HTR-8/SVneo (cell line): ENCODE results near the gene NCLN.
"Not testable (repeated sequence)": the region's sequence is repeated elsewhere in the genome, so short reads cannot be mapped to it uniquely, and the experiment has no call there.

ENCODE experiments used
- DNase-seq: peaks from one replicate; pipeline ENCODE4 v3.0.0; 2011; ENCODE audit warnings: low spot score, mixed read lengths; ENCODE audit not compliant: insufficient read length
- FAIRE-seq: peaks from 2 replicates; lab custom pipeline; 2011; peaks lifted over from hg19 to GRCh38; lab: Jason Lieb, UNC

Gene NCLN

DNA sequence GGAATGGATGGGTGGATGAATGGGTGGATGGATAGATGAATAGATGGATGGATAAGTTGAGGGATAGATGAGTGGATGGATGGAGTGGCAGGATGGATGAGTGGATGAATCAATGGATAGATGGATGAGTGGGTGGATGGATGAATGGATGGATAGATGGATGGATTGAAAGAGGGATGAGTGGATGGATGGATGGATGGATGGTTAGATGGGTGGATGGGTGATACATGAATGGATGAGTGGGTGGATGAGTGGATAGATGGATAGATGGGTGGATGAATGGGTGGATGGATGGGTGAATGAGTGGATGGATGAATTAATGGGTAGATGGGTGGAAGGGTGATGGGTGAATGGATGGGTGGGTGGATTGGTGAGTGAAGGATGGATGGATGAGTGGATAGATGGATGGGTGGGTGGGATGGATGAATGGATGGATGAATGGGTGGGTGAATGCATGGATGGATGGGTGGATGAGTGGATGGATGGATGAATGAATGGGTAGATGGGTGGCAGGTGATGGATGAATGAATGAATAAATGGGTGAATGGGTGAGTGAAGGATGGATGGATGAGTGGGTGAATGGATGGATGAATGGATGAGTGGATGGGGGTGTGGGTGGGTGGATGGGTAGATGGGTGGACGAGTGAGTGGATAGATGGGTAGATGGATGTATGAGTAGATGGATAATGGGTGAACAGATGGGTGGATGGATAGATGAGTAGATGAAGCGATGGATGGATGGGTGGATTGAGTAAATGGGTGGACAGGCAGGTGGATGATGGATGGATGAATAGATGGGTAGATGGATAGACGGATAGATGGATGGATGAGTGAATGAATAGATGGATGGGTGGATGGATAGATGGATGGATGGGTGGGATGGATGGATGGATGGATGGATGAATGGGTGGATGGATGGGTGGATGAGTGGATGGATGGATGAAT is 32.2 kb upstream of the NCLN start:
- no peak for FAIRE-seq
- DNase-seq = no peak

DNA sequence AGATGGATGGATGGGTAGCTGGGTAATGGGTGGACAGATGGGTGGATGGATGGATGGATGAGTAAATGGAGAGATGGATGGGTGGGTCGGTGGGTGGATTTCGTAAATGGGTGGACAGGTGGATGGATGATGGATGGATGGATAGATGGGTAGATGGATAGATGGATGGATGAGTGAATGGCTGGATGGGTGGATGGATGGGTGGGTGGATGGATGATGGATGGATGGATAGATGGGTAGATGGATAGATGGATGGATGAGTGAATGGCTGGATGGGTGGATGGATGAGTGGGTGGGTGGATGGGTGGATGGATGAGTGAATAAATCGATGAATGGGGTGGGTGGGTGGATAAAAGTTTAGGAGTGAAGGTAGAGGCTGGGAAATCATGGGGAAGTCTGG is 31.3 kb upstream of the NCLN start:
- peak; percentile 86 for FAIRE-seq
- DNase-seq = not testable (repeated sequence)

DNA sequence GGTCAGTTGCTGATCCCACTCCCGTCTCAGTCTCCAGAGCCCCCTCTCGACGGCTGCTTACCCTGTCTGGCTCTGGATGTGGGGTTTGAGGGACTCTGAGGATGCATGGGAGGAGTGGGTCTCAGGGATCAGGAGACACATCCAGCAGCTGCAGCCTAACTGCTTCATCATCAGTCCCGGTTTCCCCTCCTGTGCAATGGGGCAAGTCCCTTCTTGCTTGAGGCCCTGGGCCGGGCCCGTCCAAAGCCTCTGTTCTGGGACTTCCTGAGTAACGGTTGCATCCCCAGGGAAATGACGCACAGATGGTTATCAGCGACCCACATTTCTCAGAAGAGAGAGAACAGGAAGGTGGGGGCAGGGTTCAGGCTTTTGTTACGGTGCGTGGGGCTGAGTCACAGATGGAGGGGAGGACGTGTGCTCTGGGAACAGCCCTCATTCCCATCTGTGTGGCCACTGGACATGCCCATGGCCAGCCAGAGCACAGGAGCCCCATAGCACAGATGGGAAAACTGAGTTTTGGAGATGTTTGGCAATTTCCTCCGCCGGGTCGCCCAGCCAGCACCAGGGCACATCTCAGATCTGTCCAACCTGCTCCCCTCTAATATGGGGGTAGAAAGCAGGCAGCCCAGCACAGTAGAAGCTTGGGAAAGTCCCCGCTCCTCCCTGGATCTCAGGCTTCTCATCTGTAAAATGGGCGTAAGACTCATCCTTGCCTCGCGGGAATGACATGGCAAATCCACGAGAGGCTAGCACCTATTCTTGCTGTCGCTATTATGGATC is 30.6 kb upstream of the NCLN start:
- DNase-seq = peak; percentile 86
- FAIRE-seq = no peak

DNA sequence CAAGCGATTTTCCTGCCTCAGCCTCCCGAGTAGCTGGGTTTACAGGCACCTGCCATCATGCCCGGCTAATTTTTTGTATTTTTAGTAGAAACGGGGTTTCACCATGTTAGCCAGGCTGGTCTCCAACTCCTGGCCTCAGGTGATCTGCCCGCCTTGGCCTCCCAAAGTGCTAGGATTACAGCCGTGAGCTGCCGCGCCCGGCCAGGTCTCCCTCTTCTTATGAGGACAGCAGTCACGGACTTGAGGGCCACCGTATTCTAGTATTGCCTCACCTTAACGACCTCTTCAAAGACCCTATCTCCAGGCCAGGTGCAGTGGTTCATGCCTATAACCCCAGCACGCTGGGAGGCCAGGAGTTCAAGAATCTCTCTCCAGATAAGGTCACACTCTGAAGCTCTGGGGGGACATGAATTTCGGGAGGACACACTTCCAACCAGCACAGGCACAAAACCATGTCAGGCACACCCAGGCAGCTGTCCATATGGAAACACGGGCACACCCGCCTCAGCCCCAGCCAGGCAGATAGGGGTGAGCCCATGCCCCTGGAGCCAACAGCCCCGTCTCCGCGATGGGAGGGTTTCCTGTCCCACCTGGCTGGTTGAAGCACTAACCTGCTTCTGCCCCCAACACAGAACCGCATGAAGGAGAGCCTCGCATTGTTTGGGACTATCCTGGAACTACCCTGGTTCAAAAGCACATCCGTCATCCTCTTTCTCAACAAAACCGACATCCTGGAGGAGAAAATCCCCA is 28.5 kb upstream of the NCLN start:
- no peak for FAIRE-seq
- DNase-seq = no peak

DNA sequence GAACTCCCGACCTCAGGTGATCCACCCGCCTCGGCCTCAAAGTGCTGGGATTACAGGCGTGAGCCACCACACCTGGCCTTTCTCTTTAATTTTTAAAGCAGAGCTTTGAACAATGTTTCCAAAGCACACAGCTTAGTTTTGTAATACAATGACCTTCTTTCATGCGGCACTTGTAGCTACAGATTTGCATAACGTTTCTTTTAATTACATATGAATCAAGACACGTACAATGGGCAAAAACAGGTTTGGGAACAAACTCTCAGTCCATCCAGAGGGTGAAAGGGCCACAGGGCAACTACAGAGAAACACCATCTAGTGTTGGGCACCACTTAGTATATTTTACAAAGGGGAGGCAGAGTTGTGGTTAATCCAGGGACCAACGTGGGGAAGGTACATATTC is 26.2 kb upstream of the NCLN start:
- no peak for DNase-seq

DNA sequence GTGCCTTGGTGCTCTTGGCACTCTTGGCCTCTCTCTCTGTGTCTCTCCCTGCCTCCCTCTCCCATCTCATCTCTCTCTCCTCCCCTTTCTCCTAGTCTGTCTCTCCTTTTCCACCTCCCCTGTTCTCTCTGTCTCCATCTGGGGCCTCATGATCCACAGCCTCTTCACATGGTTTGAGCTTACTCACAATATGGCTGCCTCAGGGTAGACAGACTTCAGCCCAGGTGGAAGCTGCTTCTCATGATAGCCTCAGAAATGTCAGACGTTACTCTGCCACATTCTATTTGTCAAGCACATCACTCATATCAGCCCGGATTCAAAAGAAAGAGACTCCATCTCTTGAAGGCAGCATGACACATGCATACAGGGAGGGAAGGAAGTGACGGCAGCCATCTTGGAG is 25.5 kb upstream of the NCLN start:
- FAIRE-seq = no peak
- no peak for DNase-seq

More for the DNA sequence above, 26.2 kb upstream of the NCLN start:
- no peak for FAIRE-seq

DNA sequence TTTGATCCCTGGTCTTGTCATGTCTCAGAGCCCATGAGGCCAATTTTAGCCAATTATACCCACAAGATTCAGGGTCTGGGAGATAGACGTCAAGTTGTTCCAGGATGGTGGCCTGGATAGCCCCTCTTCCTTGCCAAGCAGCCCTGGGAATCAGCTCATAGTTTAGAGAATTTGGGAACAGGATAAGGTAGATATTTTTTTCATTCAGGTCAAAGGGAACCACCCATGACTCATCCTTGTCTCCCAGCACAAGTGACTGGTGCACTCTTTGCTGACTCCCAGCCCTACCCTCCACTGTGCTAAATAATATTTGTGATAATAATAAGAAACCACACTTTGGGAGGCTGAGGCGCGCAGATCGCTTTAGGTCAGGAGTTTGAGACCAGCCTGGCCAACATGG is 24.3 kb upstream of the NCLN start:
- FAIRE-seq = no peak
- no peak for DNase-seq

DNA sequence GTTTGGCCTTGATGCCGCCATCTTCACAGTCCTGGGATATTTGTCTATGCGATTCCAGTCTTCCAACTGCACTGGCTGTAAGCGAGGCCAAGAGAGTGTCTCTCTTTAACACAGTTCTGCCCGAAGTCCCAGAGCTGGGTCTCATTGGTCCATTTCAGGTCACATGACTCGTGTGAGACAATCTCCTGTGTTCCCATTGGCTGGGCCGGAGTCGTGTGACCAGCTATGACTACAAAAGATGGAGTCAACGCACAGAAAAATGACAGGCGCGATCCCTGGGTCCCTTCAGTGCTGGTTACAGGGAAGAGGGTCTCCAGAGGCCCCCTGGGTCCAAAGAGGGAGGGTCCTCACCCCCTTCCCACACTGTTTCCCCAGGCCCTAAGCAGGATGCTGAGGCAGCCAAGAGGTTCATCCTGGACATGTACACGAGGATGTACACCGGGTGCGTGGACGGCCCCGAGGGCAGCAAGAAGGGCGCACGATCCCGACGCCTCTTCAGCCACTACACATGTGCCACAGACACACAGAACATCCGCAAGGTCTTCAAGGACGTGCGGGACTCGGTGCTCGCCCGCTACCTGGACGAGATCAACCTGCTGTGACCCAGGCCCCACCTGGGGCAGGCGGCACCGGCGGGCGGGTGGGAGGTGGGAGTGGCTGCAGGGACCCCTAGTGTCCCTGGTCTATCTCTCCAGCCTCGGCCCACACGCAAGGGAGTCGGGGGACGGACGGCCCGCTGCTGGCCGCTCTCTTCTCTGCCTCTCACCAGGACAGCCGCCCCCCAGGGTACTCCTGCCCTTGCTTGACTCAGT is 23.1 kb upstream of the NCLN start:
- FAIRE-seq (no peak), DNase-seq (no peak)

DNA sequence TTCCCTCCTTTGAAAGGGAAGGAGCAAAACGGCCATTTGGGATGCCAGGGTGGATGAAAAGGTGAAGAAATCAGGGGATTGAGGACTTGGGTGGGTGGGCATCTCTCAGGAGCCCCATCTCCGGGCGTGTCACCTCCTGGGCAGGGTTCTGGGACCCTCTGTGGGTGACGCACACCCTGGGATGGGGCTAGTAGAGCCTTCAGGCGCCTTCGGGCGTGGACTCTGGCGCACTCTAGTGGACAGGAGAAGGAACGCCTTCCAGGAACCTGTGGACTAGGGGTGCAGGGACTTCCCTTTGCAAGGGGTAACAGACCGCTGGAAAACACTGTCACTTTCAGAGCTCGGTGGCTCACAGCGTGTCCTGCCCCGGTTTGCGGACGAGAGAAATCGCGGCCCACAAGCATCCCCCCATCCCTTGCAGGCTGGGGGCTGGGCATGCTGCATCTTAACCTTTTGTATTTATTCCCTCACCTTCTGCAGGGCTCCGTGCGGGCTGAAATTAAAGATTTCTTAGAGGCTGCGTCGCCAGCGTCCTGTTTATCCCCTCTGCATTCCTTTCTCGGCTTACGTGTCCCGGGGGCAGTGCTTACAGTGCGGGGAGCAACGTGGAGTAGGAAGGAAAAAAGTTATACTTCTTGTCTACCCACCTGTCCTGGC is 22.4 kb upstream of the NCLN start:
- DNase-seq (peak; percentile 86), FAIRE-seq (no peak)

DNA sequence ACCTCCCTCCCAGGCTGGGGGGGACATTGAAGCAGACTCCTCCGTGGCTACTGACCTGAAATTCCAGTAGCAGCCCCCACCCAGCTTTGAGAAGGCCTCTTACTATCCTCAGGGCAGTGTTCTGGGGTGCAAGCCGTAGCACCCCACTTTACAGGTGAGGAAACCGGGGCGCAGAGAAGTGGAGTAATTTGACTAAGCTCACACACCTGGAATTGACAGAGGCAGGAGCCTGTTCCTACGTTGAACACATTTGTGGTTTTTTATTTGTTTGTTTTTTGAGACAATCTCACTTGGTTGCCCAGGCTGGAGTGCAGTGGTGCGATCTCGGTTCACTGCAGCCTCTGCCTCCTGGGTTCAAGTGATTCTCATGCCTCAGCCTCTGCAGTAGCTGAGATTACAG is 21.8 kb upstream of the NCLN start:
- no peak for FAIRE-seq
- DNase-seq = no peak

DNA sequence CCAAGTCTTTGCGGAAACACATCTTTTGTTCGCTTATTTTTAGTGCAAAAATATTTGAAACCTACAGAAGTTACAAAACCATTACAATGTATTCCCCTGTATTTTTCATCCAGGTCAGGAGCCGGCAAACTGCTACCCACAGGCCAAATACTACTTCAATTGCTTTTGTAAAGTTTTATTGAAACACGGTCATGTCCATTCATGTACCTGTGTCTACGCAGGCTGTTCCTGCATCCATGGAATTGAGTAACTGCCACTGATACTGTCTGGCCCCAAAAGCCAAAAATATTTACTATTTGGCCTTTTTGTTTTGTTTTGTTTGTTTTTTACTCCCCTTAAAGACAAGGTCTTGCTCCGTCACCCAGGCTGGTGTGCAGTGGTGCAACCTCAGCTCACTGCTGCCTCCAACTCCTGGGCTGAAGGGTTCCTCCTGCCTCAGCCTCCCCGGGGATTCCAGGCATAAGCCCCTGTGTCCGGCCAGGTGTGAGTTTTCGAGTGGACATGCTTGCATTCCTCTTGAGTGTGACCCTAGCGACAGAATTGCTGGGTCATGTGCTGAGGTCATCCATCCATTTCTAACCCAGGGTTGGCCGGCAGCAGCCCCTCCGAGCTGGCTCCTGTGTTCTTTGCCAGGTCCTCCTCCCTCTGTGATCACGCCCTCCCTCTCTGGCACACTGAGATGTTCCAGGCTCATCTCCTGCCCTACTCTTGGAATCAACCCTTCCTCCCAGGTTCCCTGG is 18.0 kb upstream of the NCLN start:
- FAIRE-seq (no peak), DNase-seq (no peak)

DNA sequence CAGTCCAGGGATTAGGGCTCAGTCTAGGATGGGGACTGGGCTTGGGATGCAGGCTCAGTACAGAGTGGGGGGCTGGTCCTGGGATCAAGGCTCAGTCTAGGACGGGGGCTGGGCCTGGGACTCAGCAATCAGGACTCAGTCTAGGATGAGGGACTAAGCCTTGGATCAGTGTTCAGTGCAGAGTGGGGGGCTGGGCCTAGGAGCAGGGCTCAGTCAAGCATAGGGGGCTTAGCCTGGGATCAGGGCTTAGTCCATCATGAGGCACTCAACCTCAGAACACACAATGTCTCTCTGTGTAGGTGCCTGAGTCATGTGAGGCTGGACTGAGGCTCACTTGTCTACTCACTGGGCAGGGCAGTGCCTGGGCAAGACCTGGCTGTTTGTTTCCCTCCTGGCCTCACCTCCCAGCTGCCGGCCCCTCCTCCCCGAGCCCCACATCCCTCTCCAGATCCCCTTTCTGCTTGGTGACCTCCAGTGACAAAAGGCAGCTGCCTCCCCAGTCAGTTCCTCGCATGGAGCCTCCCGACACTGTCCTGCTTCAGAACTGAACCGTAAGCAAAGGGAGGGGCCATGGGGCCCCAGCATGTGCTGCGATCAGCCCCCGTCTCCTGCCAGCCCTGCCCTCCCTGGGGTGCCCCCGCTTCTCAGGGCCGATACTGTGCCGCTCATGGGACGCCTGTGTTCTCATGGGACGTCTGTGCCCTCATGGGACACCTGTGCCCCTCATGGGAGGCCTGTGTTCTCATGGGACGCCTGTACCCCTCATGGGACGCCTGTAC is 13.6 kb upstream of the NCLN start:
- DNase-seq (no peak), FAIRE-seq (no peak)

DNA sequence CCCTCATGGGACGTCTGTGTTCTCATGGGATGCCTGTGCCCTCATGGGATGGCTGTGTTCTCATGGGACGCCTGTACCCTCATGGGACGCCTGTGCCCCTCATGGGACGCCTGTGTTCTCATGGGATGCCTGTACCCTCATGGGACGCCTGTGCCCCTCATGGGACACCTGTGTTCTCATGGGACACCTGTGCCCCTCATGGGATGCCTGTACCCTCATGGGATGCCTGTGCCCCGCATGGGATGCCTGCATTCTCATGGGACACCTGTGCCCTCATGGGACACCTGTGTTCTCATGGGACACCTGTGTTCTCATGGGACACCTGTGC is 13.1 kb upstream of the NCLN start:
- not testable (repeated sequence) for DNase-seq, FAIRE-seq

DNA sequence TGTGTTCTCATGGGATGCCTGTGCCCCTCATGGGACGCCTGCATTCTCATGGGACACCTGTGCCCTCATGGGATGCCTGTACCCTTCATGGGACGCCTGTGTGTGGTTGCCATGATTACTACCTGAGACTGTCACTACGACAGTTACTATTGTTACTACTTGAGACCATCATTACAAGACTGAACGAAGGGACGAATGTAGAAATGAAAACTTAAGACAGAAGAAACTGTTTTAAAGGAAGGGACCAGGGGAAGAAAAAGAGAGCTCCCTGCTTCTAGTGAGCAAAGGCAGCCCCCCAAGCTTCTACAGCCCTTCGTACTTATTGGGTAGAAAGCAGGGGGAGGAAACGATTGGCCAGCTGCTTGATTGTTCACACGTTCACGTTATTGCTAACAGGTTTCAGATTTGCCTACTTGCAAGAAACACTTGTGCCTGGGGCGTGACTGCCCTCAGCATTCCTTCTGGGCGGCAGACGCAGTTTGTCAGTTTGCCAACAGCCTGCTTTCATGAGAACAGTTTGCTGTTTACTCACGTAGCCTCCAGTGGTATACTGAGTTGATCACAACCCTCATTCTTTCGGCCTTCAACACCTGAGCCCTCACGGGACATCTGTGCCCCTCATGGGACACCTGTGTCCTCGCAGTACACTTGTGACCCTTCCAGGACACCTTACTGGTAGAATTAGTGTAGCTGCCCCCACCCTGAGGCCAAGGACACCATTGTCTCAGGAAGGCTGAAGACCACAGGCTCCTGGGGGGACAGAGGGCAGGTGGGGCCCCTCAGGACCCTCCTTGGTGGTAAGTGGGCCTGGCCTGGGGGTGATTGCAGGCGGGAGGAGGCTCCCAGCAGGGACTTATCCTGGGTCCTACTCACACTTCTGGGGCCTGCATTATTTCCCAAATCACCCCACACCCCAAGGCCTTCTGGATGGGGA is 9.7 kb upstream of the NCLN start:
- FAIRE-seq (no peak), DNase-seq (no peak)

DNA sequence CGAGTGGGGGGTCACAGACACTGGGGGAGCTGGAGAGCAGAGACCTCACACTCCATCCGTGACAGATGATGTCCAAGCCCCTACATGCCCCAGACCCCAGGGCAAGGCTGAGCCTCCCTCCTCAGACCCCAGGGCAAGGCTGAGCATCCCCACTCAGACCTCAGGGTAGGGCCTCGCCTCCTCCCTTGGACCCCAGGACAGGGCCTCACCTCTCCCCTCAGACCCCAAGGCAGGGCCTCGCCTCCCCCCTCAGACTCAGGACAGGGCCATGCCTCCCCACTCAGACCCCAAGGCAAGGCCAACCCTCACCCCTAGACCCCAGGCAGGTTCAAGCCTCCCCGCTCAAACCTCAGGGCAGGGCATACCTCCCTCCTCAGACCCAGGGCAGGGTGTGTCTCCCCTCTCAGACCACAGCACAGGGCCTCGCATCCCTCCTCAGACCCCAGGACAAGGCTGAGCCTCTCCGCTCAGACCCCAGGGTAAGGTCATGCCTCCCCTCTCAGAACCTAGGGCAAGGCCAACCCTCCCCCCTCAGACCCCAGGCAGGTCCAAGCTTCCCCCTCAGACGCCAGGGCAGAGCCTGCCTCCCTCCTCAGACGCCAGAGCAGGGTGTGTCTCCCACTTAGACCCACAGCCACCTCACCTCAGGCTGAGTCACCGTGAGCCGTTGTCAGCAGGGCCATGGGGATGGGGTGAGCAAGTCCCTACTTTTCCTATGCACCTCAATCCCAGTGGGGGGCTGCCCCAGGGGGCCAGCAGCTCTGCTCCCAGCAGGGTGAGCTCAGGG is 8.8 kb upstream of the NCLN start:
- FAIRE-seq (no peak), DNase-seq (peak; percentile 59)

DNA sequence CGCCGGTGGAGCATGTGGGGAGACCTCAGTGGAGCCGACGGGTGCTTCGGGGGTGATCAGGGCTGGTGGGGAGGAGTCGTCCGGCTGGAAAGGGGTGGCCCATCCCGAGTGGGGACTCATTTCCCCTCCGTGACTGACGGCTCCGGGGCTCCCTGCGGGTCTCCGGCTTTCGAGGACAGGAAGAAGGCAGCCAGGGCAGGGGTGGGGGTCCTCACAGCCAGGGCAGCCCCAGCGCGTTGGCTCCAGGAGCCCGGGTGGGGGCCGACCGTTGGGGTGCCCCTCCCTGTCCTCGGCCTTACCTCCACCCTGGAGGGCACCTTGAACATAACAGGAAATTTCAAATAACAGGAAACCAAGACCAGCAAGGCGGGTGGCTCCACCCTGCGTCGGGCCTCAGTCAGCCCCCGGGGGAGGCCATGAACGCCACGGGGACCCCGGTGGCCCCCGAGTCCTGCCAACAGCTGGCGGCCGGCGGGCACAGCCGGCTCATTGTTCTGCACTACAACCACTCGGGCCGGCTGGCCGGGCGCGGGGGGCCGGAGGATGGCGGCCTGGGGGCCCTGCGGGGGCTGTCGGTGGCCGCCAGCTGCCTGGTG is 7.3 kb upstream of the NCLN start, which contains the start of gene S1PR4:
Gene S1PR4 (plus strand): TSS at position 393 of the 596 bp plus-strand sequence. CDS start 24 bp downstream, at position 417.
- FAIRE-seq (no peak), DNase-seq (no peak)
